GM21737 (cell line): ENCODE measurements around the gene RUBCN.
"Not testable (repeated sequence)": the region's sequence is repeated elsewhere in the genome, so short reads cannot be mapped to it uniquely, and the experiment has no call there.

Experiments used
- ATAC-seq: cut with Tn5 transposase; IDR thresholded peaks from one replicate; pipeline ENCODE4 v1.9.1; 2021; ENCODE audit warnings: mild to moderate bottlenecking, moderate library complexity; ENCODE audit not compliant: unreplicated experiment

RUBCN gene

DNA sequence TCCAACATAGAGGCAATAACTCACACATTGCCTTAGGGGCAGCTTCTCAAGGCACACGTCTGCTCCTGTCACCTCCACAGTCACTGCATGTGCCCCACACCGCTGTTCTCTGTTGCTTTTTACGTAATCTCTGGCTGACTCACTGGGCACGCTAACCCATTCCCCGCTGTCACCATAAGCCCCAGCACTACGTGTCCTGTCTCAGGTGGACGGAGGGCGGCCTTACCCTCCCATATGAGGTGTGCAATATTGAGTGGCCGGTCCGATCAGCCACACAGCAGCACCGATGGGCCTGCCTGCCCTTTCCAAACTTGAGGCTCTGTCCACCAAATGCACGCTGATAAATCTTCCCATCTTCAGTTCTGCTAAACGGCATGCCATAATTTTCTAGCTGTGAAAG lies 115.2 kb downstream of the RUBCN start:
- not testable (repeated sequence) for ATAC-seq
